Activated gamma-delta T cell (primary cell): ENCODE results near the gene PI4KA.
"Not testable (repeated sequence)": the region's sequence is repeated elsewhere in the genome, so short reads cannot be mapped to it uniquely, and the experiment has no call there.

ENCODE experiments used
- DNase-seq: peaks from one replicate; lab custom pipeline; 2025; lab: John Stamatoyannopoulos, UW

The PI4KA gene

GRCh38 chr22:20748731-20749428 is 109.7 kb downstream of the PI4KA start:
- DNase-seq = no peak

- DNase-seq = no peak
These were observed 110.5 kb downstream of the PI4KA start for GRCh38 chr22:20748082-20748481.

- no peak for DNase-seq
These were observed 111.4 kb downstream of the PI4KA start for GRCh38 chr22:20747223-20747622.

GRCh38 chr22:20746431-20747189 is 112.0 kb downstream of the PI4KA start:
- no peak for DNase-seq

- DNase-seq = no peak
These were observed 113.5 kb downstream of the PI4KA start for GRCh38 chr22:20745119-20745518.

- DNase-seq = no peak
These were observed 114.2 kb downstream of the PI4KA start for GRCh38 chr22:20744456-20744855.

- DNase-seq = no peak
These were observed 115.8 kb downstream of the PI4KA start for GRCh38 chr22:20742764-20743163.

- no peak for DNase-seq
These were observed 116.7 kb downstream of the PI4KA start for GRCh38 chr22:20741634-20742581.

GRCh38 chr22:20741008-20741633 is 117.5 kb downstream of the PI4KA start:
- no peak for DNase-seq

- no peak for DNase-seq
These were observed 118.2 kb downstream of the PI4KA start for GRCh38 chr22:20740222-20740951.

GRCh38 chr22:20738394-20739089 is 120.1 kb downstream of the PI4KA start:
- no peak for DNase-seq

- not testable (repeated sequence) for DNase-seq
These were observed 121.7 kb downstream of the PI4KA start for GRCh38 chr22:20736891-20737290.

GRCh38 chr22:20735356-20736162 is 123.1 kb downstream of the PI4KA start:
- not testable (repeated sequence) for DNase-seq

- not testable (repeated sequence) for DNase-seq
These were observed 126.2 kb downstream of the PI4KA start for GRCh38 chr22:20732431-20732830.

- no peak for DNase-seq
These were observed 129.4 kb downstream of the PI4KA start for GRCh38 chr22:20729194-20729593.

- no peak for DNase-seq
These were observed 130.0 kb downstream of the PI4KA start for GRCh38 chr22:20728523-20729190.

GRCh38 chr22:20727118-20728015 is 131.2 kb downstream of the PI4KA start:
- no peak for DNase-seq

GRCh38 chr22:20725987-20726558 is 132.5 kb downstream of the PI4KA start:
- no peak for DNase-seq
